HG02571 (cell line): ENCODE data around the gene C10orf88.
A peak's percentile ranks its signal among the peaks of the same experiment; 100 is the strongest.

ENCODE experiments used
- ATAC-seq: cut with Tn5 transposase; IDR thresholded peaks from one replicate; pipeline ENCODE4 v1.9.1; 2021; ENCODE audit warnings: mild to moderate bottlenecking, moderate library complexity; ENCODE audit not compliant: unreplicated experiment

Gene C10orf88

GRCh38 chr10:122953902-122954730 is at the start of gene C10orf88:
Gene C10orf88, minus strand, starts transcription at chr10:122954227. Its CDS starts 49 bp downstream, at chr10:122954178.
- ATAC-seq: peak; percentile 98

DNA sequence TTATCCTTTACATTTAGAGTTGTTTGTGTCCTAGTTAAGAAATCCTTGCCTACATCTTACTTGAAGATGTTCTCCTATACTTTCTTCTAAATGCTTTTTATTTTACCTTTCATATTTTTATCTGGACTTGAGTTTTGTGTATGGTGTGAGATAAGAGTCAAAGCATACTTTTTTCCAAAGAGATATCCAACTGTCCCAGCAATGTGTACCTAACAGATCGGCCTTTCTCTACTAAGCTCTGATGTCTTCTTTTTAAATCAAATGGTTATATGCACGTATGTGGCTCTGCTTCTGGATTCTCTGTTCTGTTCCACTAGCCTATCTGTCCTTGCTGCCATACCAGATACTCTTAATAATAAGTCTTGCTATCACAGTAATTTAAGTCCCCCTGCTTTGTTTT is 47.3 kb upstream of the C10orf88 start:
- no peak for ATAC-seq

DNA sequence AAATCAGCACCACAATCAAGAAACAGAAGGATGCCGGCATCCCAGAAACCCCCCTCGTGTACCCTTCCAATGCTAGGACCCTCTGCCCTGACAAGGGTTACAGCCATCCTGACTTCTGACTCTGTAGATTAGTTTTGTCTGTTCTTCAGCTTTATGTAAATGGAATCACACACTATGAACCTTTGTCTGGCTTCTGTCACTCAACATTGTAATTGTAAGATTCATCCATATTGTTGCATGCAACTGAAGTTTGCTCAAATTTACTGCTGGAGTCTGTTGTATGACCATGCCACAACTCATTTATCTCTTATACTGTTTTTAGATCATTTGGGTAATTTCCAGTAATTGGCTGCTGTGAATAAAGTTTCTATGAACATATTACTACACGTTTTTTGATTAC is 46.1 kb upstream of the C10orf88 start:
- ATAC-seq: no peak

DNA sequence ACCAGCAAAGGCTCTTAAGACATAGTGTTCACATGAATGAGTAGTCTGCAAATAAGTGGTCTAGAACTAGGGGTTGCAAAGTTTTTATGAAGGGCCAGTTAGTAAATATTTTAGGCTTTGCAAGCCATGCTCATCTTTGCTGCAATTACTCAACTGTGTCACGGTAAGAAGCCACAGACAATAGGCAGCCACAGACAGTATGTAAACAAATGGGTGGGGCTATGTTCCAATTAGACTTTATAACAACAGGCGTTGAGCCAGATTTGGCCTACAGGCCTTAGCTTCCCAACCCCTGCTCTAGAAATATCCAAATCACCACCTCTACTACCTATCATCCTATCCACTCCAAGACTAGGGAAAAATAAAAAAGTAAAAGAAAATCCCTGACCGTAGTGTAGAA is 45.3 kb upstream of the C10orf88 start:
- no peak for ATAC-seq

DNA sequence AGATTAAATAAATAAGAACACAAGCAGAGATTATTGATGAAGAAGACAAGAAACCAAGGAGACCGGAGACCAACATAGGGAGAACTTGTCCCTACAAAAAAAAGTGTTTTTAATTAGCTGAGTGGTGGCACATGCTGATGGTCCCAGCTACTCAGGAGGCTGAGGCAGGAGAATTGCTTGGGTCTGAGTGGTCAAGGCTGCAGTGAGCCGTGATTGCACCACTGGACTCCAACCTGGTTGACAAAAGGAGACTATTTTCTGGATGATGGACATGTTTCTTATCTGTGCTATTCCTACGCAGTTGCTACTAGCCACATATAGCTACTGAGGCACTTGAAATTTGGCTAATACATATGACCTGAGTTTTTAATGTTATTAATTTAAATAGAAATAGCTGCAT is 44.9 kb upstream of the C10orf88 start:
- no peak for ATAC-seq

- ATAC-seq: no peak
Measured at GRCh38 chr10:122998360-122998917, 44.4 kb upstream of the C10orf88 start.

DNA sequence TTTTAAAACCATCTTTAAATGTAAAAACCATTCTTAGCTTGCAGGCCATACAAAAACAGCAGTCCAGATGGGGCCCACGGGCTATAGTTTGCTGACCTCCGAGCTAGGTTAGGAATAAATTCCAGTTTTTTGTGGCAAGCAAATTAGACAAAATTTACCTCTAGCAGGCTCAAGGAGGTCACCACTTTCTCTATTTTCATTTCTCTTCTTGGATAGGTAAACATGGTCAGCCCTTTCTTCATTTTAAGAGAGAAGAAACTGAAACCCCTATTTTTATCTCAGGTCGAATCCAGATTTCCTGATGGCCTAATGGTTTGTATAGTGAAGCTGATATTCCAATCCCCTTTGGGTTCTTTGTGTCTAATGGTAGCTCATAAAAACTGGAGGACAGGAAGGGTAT is 43.8 kb upstream of the C10orf88 start:
- peak; percentile 60 for ATAC-seq

DNA sequence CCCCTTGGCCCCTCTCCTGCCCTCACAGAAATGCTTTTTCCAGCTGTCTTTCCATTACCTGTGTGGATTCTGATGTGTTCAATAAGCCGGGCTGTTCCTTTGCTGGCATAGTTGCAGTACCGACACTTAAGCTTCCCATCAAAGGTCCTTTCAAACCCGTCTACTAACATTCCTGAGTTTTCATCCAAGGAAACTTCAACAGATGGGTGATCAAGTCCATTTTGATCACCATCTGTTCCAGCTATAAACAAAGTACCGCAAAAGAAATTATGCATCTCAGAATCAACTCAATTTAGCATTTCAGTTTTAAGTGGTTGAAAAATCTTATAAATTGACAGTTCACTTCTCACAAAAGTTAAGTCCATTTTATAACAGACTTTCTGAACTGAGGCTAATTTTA is 41.9 kb upstream of the C10orf88 start:
- no peak for ATAC-seq

- no peak for ATAC-seq
Measured at GRCh38 chr10:122993797-122994336, 39.8 kb upstream of the C10orf88 start.

DNA sequence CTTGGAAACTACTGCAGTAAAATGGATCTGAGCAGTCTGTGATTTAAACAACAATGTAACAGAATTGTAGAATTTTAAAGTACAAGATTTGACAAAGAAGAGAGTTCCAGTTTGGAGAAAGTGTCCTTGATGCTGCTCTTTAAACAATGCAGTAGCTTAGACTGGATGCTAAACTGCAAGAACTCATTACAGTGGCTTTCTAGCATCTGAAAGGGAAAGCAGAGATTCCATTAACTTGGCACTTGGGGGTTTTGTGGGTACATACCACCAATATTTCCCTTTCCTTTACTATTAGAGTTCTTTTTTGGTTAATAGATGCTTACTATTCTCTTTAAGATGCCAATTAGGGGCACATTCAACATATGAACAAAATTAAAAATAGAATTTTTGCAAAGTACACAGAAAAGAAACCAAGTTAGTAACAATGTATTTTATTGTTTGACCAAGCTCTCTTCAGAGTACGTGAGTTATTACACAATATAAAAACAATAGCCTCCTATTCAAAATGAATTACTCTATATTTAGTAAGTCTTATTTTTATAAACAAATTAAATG is 38.1 kb upstream of the C10orf88 start:
- no peak for ATAC-seq

DNA sequence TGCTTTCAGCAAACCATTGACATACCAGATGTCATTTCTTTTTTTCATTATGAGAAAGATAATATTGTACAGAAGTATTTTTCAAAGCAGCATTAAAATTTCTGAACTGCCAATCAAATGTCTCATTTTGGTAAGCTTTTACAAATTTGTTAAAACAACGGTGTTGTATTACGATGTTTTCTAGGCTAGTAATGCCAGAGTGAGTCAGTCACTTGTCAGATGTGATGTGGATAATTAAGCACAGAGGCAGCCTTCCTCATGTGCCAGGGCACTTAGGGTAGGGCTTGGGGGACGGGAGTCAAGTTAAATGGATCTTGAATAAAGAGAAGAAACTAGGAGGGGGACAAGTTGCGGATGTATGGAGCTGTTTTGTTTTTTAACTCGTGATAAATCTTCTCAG is 36.3 kb upstream of the C10orf88 start:
- ATAC-seq: no peak

- no peak for ATAC-seq
Measured at GRCh38 chr10:122988501-122988900, 34.5 kb upstream of the C10orf88 start.

GRCh38 chr10:122986335-122986734 is 32.3 kb upstream of the C10orf88 start:
- ATAC-seq: no peak

GRCh38 chr10:122984708-122985107 is 30.7 kb upstream of the C10orf88 start:
- ATAC-seq: no peak

- no peak for ATAC-seq
Measured at GRCh38 chr10:122983898-122984297, 29.9 kb upstream of the C10orf88 start.

- ATAC-seq: no peak
Measured at GRCh38 chr10:122981066-122981464, 27.0 kb upstream of the C10orf88 start.

DNA sequence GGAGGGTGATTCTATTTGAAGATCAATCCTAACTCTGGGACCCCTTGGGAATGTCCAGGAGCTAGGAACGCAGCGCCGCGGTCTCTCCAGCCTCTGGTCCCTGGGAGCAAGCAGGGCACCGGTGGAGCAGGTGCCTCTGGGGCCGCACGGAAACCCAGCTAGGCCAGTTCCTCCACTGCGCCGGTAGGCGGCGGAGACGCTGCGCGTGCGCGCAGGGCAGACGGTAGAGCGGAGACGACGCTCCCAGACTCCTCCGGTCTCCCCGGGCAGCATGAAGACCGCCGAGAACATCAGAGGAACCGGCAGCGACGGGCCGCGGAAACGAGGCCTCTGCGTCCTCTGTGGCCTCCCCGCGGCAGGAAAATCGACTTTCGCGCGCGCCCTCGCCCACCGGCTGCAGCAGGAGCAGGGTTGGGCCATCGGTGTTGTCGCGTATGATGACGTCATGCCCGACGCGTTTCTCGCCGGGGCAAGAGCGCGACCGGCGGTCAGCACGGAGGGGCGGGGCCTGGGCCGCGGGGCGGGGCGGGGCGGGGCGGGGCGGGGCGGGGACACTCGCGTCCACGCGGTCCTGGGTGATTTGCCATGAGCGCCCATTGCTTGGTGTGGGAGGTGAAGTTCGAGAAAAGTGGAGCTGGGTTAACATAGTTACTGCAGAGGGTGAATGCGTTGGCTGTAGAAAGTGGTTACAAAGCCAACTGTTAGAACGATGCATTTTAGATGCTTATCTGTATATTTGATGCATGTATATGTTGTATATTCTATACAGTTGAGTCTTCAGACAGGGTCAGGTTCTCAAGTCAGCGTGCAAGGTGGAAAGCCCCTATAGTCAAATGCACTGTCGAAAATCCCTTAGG is 26.4 kb upstream of the C10orf88 start, which contains the start of gene PSTK:
Gene PSTK (plus strand): TSS at position 193 of the 857 bp plus-strand sequence. CDS start 79 bp downstream, at position 272.
- ATAC-seq: peak; percentile 93

DNA sequence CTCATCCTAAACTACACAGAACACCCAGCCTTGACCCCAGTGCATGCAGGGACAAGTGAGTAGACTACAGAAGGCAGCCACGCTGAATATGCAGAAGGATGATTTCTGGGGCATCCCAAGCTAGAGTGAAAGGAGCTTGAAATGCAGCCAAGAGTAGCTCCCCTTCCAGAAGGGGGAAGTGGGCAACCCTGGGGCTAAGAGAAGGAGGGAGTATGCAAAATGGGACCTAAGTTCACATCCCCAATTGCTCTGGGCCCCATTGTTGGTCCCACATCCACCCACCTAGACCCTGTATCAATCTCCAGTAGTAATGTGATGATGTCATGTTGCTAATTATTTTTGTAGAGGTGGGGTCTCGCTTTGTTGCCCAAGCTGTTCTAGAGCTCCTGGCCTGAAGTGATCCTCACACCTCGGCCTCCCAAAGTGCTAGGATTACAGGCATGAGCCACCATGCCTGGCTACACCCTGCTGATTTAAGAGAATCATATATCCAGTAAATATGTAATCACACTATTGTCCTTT is 20.6 kb upstream of the C10orf88 start:
- ATAC-seq: no peak

DNA sequence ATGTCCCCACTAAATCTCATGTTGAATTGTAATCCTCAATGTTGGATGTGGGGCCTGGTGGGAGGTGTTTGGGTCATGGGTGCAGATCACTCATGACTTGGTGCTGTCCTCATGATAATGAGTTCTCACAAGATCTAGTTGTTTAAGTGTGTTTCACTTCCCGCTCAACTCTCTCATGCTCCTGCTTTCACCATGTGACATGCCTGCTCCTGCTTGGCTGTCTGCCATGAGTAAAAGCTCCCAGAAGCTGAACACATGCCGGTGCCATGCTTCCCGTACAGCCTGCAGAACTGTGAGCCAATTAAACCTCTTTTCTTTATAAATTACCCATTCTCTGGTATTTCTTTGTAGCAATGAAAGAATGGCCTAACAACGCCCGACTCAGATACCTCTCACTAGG is 20.0 kb upstream of the C10orf88 start:
- no peak for ATAC-seq

DNA sequence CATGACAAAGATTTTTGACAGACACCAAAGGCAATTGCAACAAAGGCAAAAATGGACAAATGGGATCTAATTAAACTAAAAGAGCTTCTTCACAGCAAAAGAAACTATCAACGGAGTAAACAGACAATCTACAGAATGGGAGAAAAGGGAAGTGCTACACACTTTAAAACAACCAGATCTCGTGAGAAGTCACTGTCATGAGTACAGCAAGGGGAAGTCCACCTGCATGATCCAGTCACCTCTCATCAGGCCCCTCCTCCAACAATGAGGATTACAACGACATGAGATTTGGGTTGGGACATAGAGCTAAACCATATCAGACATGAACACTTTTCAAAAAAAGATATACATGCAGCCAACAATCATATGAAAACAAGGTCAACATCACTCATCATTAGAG is 14.7 kb upstream of the C10orf88 start:
- ATAC-seq: no peak

- no peak for ATAC-seq
Measured at GRCh38 chr10:122966879-122967278, 12.9 kb upstream of the C10orf88 start.
